ENCODE data around the gene HMGN3. TPM values are rescaled to one million over a fixed set of nuclear protein-coding genes. Genes with fewer than 3 reads are reported as not detected.

HMGN3 gene
- total and polyA plus RNA-seq, 8 donors: 106 to 274 (median 248) TPM

- ATAC-seq (no peak), DNase-seq (no peak)
- no peaks in the 10 kb centered on the region for H3K9me3 ChIP-seq
- no peaks in the 10 kb centered on the region for H3K4me1 ChIP-seq
- H3K27me3 ChIP-seq: no peaks in the 10 kb centered on the region
- intact Hi-C loops (cut with DNase I): no loop called here
- TF ChIP-seq CTCF (IDR thresholded peaks at IDR 0.05): no peak
- no peak overlapping the region for H3K4me3 ChIP-seq
- no peak overlapping the region for H3K27ac ChIP-seq
- H3K36me3 ChIP-seq: no peaks in the 10 kb centered on the region
Observed at GRCh38 chr6:79168695-79168980, 65.8 kb downstream of the HMGN3 start.

GRCh38 chr6:79167931-79168694 lies 66.4 kb downstream of the HMGN3 start:
- no peaks in the 10 kb centered on the region for H3K4me1 ChIP-seq
- TF ChIP-seq CTCF (IDR thresholded peaks at IDR 0.05): no peak
- no peaks in the 10 kb centered on the region for H3K9me3 ChIP-seq
- H3K36me3 ChIP-seq: no peaks in the 10 kb centered on the region
- H3K4me3 ChIP-seq: no peak overlapping the region
- ATAC-seq: peak; percentile 46
- intact Hi-C loops (cut with DNase I): no loop called here
- H3K27ac ChIP-seq: no peak overlapping the region
- DNase-seq: no peak
- no peaks in the 10 kb centered on the region for H3K27me3 ChIP-seq

- H3K36me3 ChIP-seq: no peaks in the 10 kb centered on the region
- no peaks in the 10 kb centered on the region for H3K9me3 ChIP-seq
- H3K4me1 ChIP-seq: no peaks in the 10 kb centered on the region
- no peaks in the 10 kb centered on the region for H3K27me3 ChIP-seq
- no peak overlapping the region for H3K27ac ChIP-seq
- no peak overlapping the region for H3K4me3 ChIP-seq
- intact Hi-C loops (cut with DNase I): no loop called here
- TF ChIP-seq CTCF (IDR thresholded peaks at IDR 0.05): no peak
- no peak for DNase-seq
- no peak for ATAC-seq
Observed at GRCh38 chr6:79159846-79160245, 74.6 kb downstream of the HMGN3 start.

GRCh38 chr6:79158856-79159516 lies 75.5 kb downstream of the HMGN3 start:
- DNase-seq (no peak), ATAC-seq (peak; percentile 14)
- no peak overlapping the region for H3K4me3 ChIP-seq
- intact Hi-C loops (cut with DNase I): no loop called here
- H3K27ac ChIP-seq: no peak overlapping the region
- H3K27me3 ChIP-seq: no peaks in the 10 kb centered on the region
- no peak for TF ChIP-seq CTCF (IDR thresholded peaks at IDR 0.05)
- H3K9me3 ChIP-seq: no peaks in the 10 kb centered on the region
- no peaks in the 10 kb centered on the region for H3K36me3 ChIP-seq
- H3K4me1 ChIP-seq: no peaks in the 10 kb centered on the region

GRCh38 chr6:79157961-79158644 lies 76.4 kb downstream of the HMGN3 start:
- no peak overlapping the region for H3K27ac ChIP-seq
- H3K9me3 ChIP-seq: no peaks in the 10 kb centered on the region
- intact Hi-C loops (cut with DNase I): no loop called here
- no peak overlapping the region for H3K4me3 ChIP-seq
- no peaks in the 10 kb centered on the region for H3K27me3 ChIP-seq
- no peaks in the 10 kb centered on the region for H3K4me1 ChIP-seq
- no peaks in the 10 kb centered on the region for H3K36me3 ChIP-seq
- no peak for TF ChIP-seq CTCF (IDR thresholded peaks at IDR 0.05)
- ATAC-seq: no peak
- DNase-seq: no peak

All from left lung (tissue), 10 donors.